Stimulated activated CD4-positive, alpha-beta T cell treated with anti-CD3 and anti-CD28 coated beads, Interleukin-4, amount 100 ng/mL, for 4 hours (primary cell): ENCODE data around the gene KRTAP19-7.

Source experiments
- DNase-seq, 2 experiments: peaks; one replicate each; pipeline ENCODE4 v3.0.0-alpha.2; 2020

KRTAP19-7 gene

GRCh38 chr21:30561264-30561895, at the start of gene KRTAP19-7:
KRTAP19-7 (minus strand) TSS chr21:30561314; CDS start chr21:30561289, 25 bp downstream.
- no peak for DNase-seq

GRCh38 chr21:30605968-30606367, 44.9 kb upstream of the KRTAP19-7 start:
- DNase-seq = no peak

GRCh38 chr21:30600787-30601186, 39.7 kb upstream of the KRTAP19-7 start, which contains the start of gene KRTAP22-1:
KRTAP22-1 (plus strand) TSS chr21:30601087.
- DNase-seq = no peak

GRCh38 chr21:30598802-30599201, 37.7 kb upstream of the KRTAP19-7 start, which contains the start of gene KRTAP6-2:
KRTAP6-2 (minus strand) TSS chr21:30598902; CDS start chr21:30598874, 28 bp downstream.
- no peak for DNase-seq

GRCh38 chr21:30592140-30592539, 31.0 kb upstream of the KRTAP19-7 start, which contains the start of gene KRTAP6-3:
KRTAP6-3 (plus strand) TSS chr21:30592440; CDS start chr21:30592446, 6 bp downstream.
- no peak for DNase-seq

- DNase-seq = no peak
Measured at GRCh38 chr21:30590297-30590696, 29.2 kb upstream of the KRTAP19-7 start, which contains the start of gene KRTAP22-2. KRTAP22-2 (minus strand) TSS chr21:30590397.

GRCh38 chr21:30582870-30583269, 21.8 kb upstream of the KRTAP19-7 start:
- DNase-seq = no peak

GRCh38 chr21:30580132-30580531, 19.0 kb upstream of the KRTAP19-7 start:
- no peak for DNase-seq

GRCh38 chr21:30579346-30579745, 18.2 kb upstream of the KRTAP19-7 start:
- no peak for DNase-seq

- no peak for DNase-seq
Measured at GRCh38 chr21:30577766-30578165, 16.7 kb upstream of the KRTAP19-7 start.

- no peak for DNase-seq
Measured at GRCh38 chr21:30567617-30568016, 6.5 kb upstream of the KRTAP19-7 start.

- DNase-seq = no peak
Measured at GRCh38 chr21:30563630-30564029, 2.5 kb upstream of the KRTAP19-7 start.

GRCh38 chr21:30563072-30563471, 2.0 kb upstream of the KRTAP19-7 start:
- DNase-seq = no peak

GRCh38 chr21:30561957-30562356, 843 bp upstream of the KRTAP19-7 start:
- no peak for DNase-seq

- no peak for DNase-seq
Measured at GRCh38 chr21:30555095-30555494, 6.0 kb downstream of the KRTAP19-7 start.

GRCh38 chr21:30552782-30553181, 8.3 kb downstream of the KRTAP19-7 start:
- DNase-seq = no peak

- DNase-seq = no peak
Measured at GRCh38 chr21:30541764-30542163, 19.4 kb downstream of the KRTAP19-7 start, which contains the start of gene KRTAP19-6. KRTAP19-6 (minus strand) TSS chr21:30541864; CDS start chr21:30541833, 31 bp downstream.

- DNase-seq = no peak
Measured at GRCh38 chr21:30518876-30519275, 42.2 kb downstream of the KRTAP19-7 start.

GRCh38 chr21:30515681-30516080, 45.4 kb downstream of the KRTAP19-7 start:
- no peak for DNase-seq
